ENCODE data around the gene SLCO6A1.

SLCO6A1 gene

GRCh38 chr5:102450313-102450990, 48.3 kb downstream of the SLCO6A1 start:
- no peak for DNase-seq (ENCODE audit: low read depth)

DNA sequence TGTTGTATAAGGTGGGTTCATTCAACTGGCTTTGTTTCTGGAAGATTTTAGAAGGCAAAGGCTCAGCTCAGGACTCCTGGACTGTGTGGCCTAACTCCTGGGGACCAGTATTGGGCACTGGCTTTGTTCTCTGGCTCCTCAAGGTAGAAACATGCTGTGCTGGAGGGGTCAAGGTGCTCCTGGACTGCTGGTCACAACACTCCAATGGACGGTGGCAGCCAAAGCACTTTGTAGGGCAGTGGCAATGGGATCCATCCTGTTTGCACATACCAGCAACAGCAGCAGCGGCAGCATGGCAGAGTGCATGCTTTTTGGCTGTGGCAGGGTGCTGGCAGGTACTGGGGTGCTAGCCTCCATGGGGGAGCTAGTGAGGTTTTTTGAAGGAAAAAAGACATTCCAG, 65.3 kb downstream of the SLCO6A1 start:
- DNase-seq (ENCODE audit: low read depth), result no peak

DNA sequence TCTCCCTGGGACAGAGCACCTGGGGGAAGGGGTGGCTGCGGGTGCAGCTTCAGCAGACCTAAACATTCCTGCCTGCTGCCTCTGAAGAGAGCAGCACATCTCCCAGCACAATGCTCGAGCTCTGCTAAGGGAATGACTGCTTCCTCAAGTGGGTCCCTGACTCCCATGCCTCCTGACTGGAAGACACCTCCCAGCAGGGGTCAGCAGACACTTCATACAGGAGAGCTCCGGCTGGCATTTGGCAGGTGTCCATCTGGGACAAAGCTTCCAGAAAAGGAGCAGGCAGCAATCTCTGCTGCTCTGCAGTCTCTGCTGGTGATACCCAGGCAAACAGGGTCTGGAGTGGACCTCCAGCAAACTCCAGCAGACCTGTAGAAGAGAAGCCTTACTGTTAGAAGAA, 77.2 kb downstream of the SLCO6A1 start:
- DNase-seq (ENCODE audit: low read depth), result no peak

GRCh38 chr5:102418531-102418930, 80.3 kb downstream of the SLCO6A1 start:
- DNase-seq (ENCODE audit: low read depth), result no peak

DNA sequence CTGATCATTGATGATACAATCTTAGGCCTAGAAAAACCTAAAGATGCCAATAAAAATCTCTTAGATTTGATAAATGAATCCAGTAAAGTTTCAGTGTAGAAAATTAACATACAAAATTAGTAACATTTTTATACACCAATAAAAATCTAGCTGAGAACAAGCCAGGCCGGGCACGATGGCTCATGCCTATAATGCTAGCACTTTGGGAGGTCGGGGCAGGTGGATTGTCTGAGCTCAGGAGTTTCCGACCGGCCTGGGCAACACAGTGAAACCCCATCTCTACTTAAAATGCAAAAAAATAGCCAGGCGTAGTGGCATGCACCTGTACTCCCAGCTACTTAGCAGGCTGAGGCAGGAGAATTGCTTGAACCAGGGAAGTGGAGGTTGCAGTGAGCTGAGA, 84.4 kb downstream of the SLCO6A1 start:
- no peak for DNase-seq (ENCODE audit: low read depth)

GRCh38 chr5:102388235-102388634, 110.6 kb downstream of the SLCO6A1 start:
- DNase-seq (ENCODE audit: low read depth), result no peak

- no peak for DNase-seq (ENCODE audit: low read depth)
Observed at GRCh38 chr5:102385365-102385764, 113.4 kb downstream of the SLCO6A1 start.

GRCh38 chr5:102380174-102380573, 118.6 kb downstream of the SLCO6A1 start:
- DNase-seq (ENCODE audit: low read depth), result no peak

GRCh38 chr5:102375876-102376275, 122.9 kb downstream of the SLCO6A1 start:
- DNase-seq (ENCODE audit: low read depth), result no peak

DNA sequence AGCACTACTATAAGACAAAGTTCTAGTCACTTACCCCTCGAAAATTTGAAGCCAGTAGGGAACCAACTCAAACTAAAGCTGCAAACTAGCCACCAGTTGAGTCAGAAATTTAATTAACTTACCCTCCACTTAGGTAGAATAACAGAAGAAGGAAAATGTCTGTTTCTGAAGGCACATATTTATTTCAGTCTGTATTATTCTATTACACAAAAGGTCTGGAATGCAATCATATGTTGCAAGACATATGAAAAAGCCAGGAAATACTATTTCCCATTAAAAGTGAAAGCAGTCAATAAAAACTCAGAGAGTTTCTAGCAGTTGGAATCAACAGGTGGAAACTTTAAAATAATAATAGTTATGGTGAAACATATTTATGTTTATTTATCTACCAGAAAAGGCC, 123.5 kb downstream of the SLCO6A1 start:
- DNase-seq (ENCODE audit: low read depth), result no peak

DNA sequence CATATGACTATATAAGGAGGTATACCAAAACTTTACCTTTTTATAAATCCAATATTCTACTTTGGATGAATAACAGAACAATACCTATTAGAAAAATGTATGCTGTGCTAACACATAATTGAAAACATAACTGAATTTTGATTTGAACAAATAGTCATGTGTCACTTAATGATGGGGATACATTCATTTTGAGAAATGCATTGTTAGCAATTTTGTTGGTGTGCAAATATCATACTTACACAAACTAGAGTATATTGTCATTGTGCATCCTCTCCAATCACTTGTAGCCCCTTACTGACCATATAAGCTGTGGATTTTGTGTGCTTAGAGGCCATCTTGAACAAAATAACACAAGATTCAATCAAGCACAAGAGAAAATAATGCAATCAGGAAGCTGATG, 130.4 kb downstream of the SLCO6A1 start:
- no peak for DNase-seq (ENCODE audit: low read depth)

DNA sequence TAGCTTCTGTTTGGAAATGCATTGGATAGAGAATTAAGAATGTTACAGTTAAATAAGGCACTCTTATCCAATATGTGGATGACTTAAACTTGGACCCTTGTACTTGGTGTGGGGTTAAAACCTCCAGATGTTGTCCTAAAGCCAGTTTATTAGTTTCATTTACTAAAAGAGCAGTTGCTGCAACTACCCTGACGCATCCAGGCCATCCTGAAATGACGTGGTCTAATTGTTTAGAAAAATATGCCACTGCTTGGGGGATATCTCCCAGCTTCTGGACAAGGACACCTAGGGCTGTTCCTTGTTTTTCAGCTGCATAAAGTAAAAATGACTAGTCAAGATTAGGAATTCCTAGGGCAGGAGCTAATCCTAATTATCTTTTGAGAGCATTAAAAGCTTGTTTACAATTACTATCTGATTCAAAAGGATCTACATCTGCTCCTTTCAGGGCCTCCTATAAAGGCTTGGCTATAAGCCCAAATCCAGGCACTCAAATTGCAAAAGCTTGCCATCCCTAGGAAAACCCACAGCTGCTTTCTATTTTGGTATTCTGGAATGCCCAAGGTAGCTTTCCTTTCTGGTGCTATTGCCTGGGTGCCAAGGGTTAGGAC, 157.0 kb downstream of the SLCO6A1 start:
- DNase-seq (ENCODE audit: low read depth), result no peak

DNA sequence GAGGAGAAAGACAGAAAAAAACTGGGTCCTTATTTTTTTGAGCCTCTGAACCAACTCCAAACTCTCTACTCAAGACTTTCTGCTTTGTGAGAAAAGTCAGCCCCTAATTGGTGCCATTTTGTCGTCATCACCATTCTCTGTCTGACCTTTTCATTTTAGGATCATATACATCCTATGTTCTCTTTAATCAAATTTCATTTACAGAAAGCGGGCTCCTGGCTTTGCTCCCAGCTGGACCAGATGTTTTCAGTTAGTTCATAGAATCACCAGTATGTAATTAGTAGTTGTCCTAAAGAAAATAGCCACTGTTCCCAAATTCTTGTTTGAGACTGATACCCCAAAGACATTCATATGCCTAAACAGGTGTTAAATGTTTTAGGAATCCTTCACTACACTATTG, 174.1 kb downstream of the SLCO6A1 start:
- DNase-seq (ENCODE audit: low read depth), result no peak
